Caco-2 (cell line): ENCODE measurements around the gene QRFP. TPM values are rescaled to one million over a fixed set of nuclear protein-coding genes. Genes with fewer than 3 reads are reported as not detected.

ENCODE experiments used
- BruUV-seq: library from RNA; stranded (reverse); fragments of 400-500 nt; replicated peaks from 2 replicates; lab custom pipeline; 2021; lab: Mats Ljungman, UMichigan
- CTCF ChIA-PET: fragments of 300-600 bp; sonication (Branson Sonifier 250); formaldehyde crosslinking; loops from one replicate; lab custom pipeline; 2022; ENCODE audit warnings: antibody characterized with exemption; lab: Charles Lee
- POLR2A ChIA-PET: fragments of 300-600 bp; sonication (Branson Sonifier 250); formaldehyde crosslinking; loops from one replicate; lab custom pipeline; 2022; ENCODE audit warnings: antibody characterized with exemption; lab: Charles Lee
- DNase-seq, 2 experiments: peaks; one replicate each; pipeline versions ENCODE4 v3.0.0 to v3.0.0-alpha.2; 2020 to 2022
- H3K27me3 ChIP-seq: replicated peaks from 2 replicates; pipeline ENCODE4 v1.6.0; 2011; ENCODE audit warnings: low read length; ENCODE audit not compliant: control insufficient read depth, insufficient read depth
- H3K36me3 ChIP-seq: 2 replicates; pipeline ENCODE4 v1.5.1; 2011; ENCODE audit warnings: low read length; ENCODE audit not compliant: control insufficient read depth, insufficient read depth
- H3K4me1 ChIP-seq: fragments of 250-450 bp; sonication (Bioruptor Pico); 2 replicates; pipeline ENCODE4 v1.5.1; 2020; ENCODE audit warnings: mild to moderate bottlenecking
- H3K4me3 ChIP-seq: 2 replicates; pipeline ENCODE4 v1.5.1; 2011; ENCODE audit warnings: low read depth, mild to moderate bottlenecking, control low read depth, low read length
- H3K9me3 ChIP-seq: fragments of 250-450 bp; sonication (Bioruptor Pico); 2 replicates; pipeline ENCODE4 v1.5.1; 2020; ENCODE audit warnings: mild to moderate bottlenecking, moderate library complexity
- H3K27ac Mint-ChIP-seq: one replicate; pipeline ENCODE4 v1.8.0; 2022; ENCODE audit warnings: mixed read lengths; ENCODE audit not compliant: unreplicated experiment
- H3K27me3 Mint-ChIP-seq: one replicate; pipeline ENCODE4 v1.8.0; 2022; ENCODE audit warnings: mixed read lengths; ENCODE audit not compliant: insufficient read depth, unreplicated experiment
- H3K36me3 Mint-ChIP-seq: one replicate; pipeline ENCODE4 v1.8.0; 2022; ENCODE audit warnings: mild to moderate bottlenecking, mixed read lengths; ENCODE audit not compliant: insufficient read depth, unreplicated experiment
- H3K4me1 Mint-ChIP-seq: one replicate; pipeline ENCODE4 v1.8.0; 2022; ENCODE audit warnings: low read depth, mixed read lengths; ENCODE audit not compliant: unreplicated experiment
- H3K4me3 Mint-ChIP-seq: one replicate; pipeline ENCODE4 v1.8.0; 2022; ENCODE audit warnings: mild to moderate bottlenecking, moderate library complexity, mixed read lengths; ENCODE audit not compliant: unreplicated experiment
- H3K9me3 Mint-ChIP-seq: one replicate; pipeline ENCODE4 v1.8.0; 2022; ENCODE audit warnings: mixed read lengths; ENCODE audit not compliant: unreplicated experiment
- intact Hi-C: fragments of 100-400 bp; cut with micrococcal nuclease; formaldehyde crosslinking; loops from one replicate; pipeline ENCODE4 v1.10.0; 2022; ENCODE audit not compliant: unreplicated experiment
- total RNA-seq: library from RNA; stranded (reverse); gene quantifications from 2 replicates; pipeline ENCODE4 v1.2.3, GENCODE V29; 2022
- TF ChIP-seq, protein P1 (sequence below), 2 experiments: fragments of 200-600 bp in 1 of 2; IDR thresholded peaks; 1 replicate in 1 of 2; 2 replicates in 1 of 2; pipeline versions ENCODE4 v1.5.1 to v1.8.0; 2011 to 2022; ENCODE audit warnings: antibody characterized with exemption in 1 of 2, control low read depth in 1 of 2, inconsistent platforms in 1 of 2, low read depth in 1 of 2, low read length in 1 of 2, mild to moderate bottlenecking in 1 of 2, moderate library complexity in 1 of 2; ENCODE audit not compliant: insufficient read depth in 1 of 2, severe bottlenecking in 1 of 2, unreplicated experiment in 1 of 2

Gene QRFP
- total RNA-seq, 1 experiment from 2014 or later: not detected

- Histone ChIP-seq H3K9me3 (no peaks in the 10 kb centered on the region), H3K4me3 (no peak overlapping the region), H3K36me3 (peaks cover 1% of the 10 kb centered on the region), H3K27me3 (no peaks in the 10 kb centered on the region), H3K4me1 (no peaks in the 10 kb centered on the region)
- no peak overlapping the region for H3K4me3 Mint-ChIP-seq
- DNase-seq: peak in 1 of 2 experiments; percentile 41
- H3K27me3 Mint-ChIP-seq: peaks cover 3% of the 10 kb centered on the region
- no peaks in the 10 kb centered on the region for H3K4me1 Mint-ChIP-seq
- intact Hi-C loops: loop anchor here (1.0 kb wide), 1 partner anchor 48 kb away; no protein-coding TSS in a partner anchor
- ChIA-PET CTCF (interaction anchor here (1.0 to 1.1 kb wide), 2 partner anchors 39 to 153 kb away, joined by 3 to 4 read pairs; no protein-coding TSS in a partner anchor), POLR2A (no interaction called here)
- no peaks in the 10 kb centered on the region for H3K9me3 Mint-ChIP-seq
- peaks cover 40% of the 10 kb centered on the region for H3K36me3 Mint-ChIP-seq
- TF ChIP-seq, protein P1, sequence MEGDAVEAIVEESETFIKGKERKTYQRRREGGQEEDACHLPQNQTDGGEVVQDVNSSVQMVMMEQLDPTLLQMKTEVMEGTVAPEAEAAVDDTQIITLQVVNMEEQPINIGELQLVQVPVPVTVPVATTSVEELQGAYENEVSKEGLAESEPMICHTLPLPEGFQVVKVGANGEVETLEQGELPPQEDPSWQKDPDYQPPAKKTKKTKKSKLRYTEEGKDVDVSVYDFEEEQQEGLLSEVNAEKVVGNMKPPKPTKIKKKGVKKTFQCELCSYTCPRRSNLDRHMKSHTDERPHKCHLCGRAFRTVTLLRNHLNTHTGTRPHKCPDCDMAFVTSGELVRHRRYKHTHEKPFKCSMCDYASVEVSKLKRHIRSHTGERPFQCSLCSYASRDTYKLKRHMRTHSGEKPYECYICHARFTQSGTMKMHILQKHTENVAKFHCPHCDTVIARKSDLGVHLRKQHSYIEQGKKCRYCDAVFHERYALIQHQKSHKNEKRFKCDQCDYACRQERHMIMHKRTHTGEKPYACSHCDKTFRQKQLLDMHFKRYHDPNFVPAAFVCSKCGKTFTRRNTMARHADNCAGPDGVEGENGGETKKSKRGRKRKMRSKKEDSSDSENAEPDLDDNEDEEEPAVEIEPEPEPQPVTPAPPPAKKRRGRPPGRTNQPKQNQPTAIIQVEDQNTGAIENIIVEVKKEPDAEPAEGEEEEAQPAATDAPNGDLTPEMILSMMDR (IDR thresholded peaks at IDR 0.05; ENCODE audit: insufficient read depth in 1 of 2, low read depth in 1 of 2, low read length in 1 of 2, severe bottlenecking in 1 of 2, unreplicated experiment in 1 of 2): peak; percentile 8 to 55
- no TSS peak for BruUV-seq
- no peak overlapping the region for H3K27ac Mint-ChIP-seq
Observed at GRCh38 chr9:130893341-130894101, 3.1 kb downstream of the QRFP start.

DNA sequence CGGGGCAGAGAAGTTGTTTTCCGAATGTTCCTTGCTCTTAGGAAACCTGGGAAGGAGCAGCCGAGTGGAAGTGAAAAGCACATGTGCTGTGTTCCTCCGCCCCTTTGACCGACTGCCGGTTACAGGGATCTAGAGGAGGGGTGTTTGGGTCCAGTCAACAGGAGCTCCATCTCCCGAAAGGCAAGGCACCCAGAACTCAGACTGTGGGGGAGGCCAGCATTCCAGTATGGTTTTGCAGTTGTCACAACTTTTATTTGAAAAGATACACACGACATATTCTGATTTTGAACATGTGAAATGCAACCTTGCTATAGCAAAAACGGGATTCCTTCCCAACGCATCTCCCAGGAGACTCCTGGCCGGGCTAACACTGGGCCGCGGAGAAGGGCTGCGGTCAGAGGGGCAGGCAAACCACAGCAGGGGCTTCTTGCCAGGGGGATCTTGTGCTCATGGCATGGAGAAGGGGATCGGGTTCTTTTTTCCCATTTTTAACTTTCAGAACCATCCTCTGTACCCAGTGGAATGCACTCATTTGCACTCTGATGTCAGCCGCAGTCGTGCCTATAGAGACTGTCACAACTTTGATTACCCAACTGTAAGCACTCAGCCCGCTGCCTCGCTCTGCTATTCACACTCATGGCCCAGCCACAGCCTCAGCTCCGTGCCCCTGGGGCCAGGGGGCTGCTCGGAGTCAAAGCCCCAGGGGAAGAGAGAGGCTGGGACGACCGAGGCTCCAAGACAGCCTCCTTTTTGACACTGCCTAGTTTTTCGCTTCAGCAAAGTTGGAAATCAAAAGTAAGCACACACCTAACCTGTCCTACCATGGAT, 3.9 kb downstream of the QRFP start:
- intact Hi-C loops: loop anchor here (1.0 kb wide), 1 partner anchor 49 kb away; no protein-coding TSS in a partner anchor
- POLR2A ChIA-PET: interaction anchor here (0.9 kb wide), 1 partner anchor 105 kb away, joined by 3 read pairs; no protein-coding TSS in a partner anchor
- peaks cover 1% of the 10 kb centered on the region for H3K27me3 Mint-ChIP-seq
- CTCF ChIA-PET: interaction anchor here (1.0 kb wide), 1 partner anchor 40 kb away, joined by 4 read pairs; no protein-coding TSS in a partner anchor
- H3K4me1 ChIP-seq: no peaks in the 10 kb centered on the region
- TF ChIP-seq, protein P1 (IDR thresholded peaks at IDR 0.05; ENCODE audit: insufficient read depth in 1 of 2, low read depth in 1 of 2, low read length in 1 of 2, severe bottlenecking in 1 of 2, unreplicated experiment in 1 of 2): no peak
- H3K4me1 Mint-ChIP-seq: no peaks in the 10 kb centered on the region
- no TSS peak for BruUV-seq
- H3K4me3 ChIP-seq: no peak overlapping the region
- no peaks in the 10 kb centered on the region for H3K9me3 Mint-ChIP-seq
- H3K4me3 Mint-ChIP-seq: no peak overlapping the region
- H3K36me3 Mint-ChIP-seq: peaks cover 48% of the 10 kb centered on the region
- DNase-seq: no peak
- peaks cover 1% of the 10 kb centered on the region for H3K36me3 ChIP-seq
- H3K9me3 ChIP-seq: no peaks in the 10 kb centered on the region
- H3K27ac Mint-ChIP-seq: no peak overlapping the region
- H3K27me3 ChIP-seq: no peaks in the 10 kb centered on the region
